ENCODE data around the gene NOS1.

The NOS1 gene

GRCh38 chr12:117359029-117359845 is 2.2 kb downstream of the NOS1 start:
- TF ChIP-seq CTCF (IDR thresholded peaks at IDR 0.05; ENCODE audit: poor library complexity, severe bottlenecking), result no peak
- Histone ChIP-seq H3K27me3 (ENCODE audit: insufficient read depth, poor library complexity, severe bottlenecking) (peaks cover 19% of the 10 kb centered on the region), H3K36me3 (ENCODE audit: low read depth) (no peaks in the 10 kb centered on the region), H3K27ac (ENCODE audit: poor library complexity, severe bottlenecking) (no peak overlapping the region), H3K4me1 (ENCODE audit: insufficient read depth, poor library complexity, severe bottlenecking) (peaks cover 10% of the 10 kb centered on the region), H3K9me3 (ENCODE audit: severe bottlenecking) (no peaks in the 10 kb centered on the region), H3K4me3 (ENCODE audit: severe bottlenecking) (no peak overlapping the region)
- no peak for DNase-seq (ENCODE audit: low spot score)
- ATAC-seq (ENCODE audit: low read depth), result no peak

- H3K9me3 ChIP-seq (ENCODE audit: severe bottlenecking), result no peaks in the 10 kb centered on the region
- H3K27me3 ChIP-seq (ENCODE audit: insufficient read depth, poor library complexity, severe bottlenecking), result peaks cover 9% of the 10 kb centered on the region
- no peak for TF ChIP-seq CTCF (IDR thresholded peaks at IDR 0.05; ENCODE audit: poor library complexity, severe bottlenecking)
- ATAC-seq (ENCODE audit: low read depth), result peak; percentile 92
- H3K4me3 ChIP-seq (ENCODE audit: severe bottlenecking), result no peak overlapping the region
- no peaks in the 10 kb centered on the region for H3K36me3 ChIP-seq (ENCODE audit: low read depth)
- no peak for DNase-seq (ENCODE audit: low spot score)
- H3K4me1 ChIP-seq (ENCODE audit: insufficient read depth, poor library complexity, severe bottlenecking), result peaks cover 10% of the 10 kb centered on the region
- peak overlapping the region; percentile 10 for H3K27ac ChIP-seq (ENCODE audit: poor library complexity, severe bottlenecking)
These were observed 5.4 kb downstream of the NOS1 start for GRCh38 chr12:117356048-117356447.

- no peaks in the 10 kb centered on the region for H3K36me3 ChIP-seq (ENCODE audit: low read depth)
- TF ChIP-seq CTCF (IDR thresholded peaks at IDR 0.05; ENCODE audit: poor library complexity, severe bottlenecking), result no peak
- no peaks in the 10 kb centered on the region for H3K9me3 ChIP-seq (ENCODE audit: severe bottlenecking)
- no peak overlapping the region for H3K27ac ChIP-seq (ENCODE audit: poor library complexity, severe bottlenecking)
- no peak for DNase-seq (ENCODE audit: low spot score)
- H3K4me1 ChIP-seq (ENCODE audit: insufficient read depth, poor library complexity, severe bottlenecking), result peaks cover 19% of the 10 kb centered on the region
- no peak for ATAC-seq (ENCODE audit: low read depth)
- no peaks in the 10 kb centered on the region for H3K27me3 ChIP-seq (ENCODE audit: insufficient read depth, poor library complexity, severe bottlenecking)
- H3K4me3 ChIP-seq (ENCODE audit: severe bottlenecking), result no peak overlapping the region
These were observed 8.5 kb downstream of the NOS1 start for GRCh38 chr12:117352883-117353282.

GRCh38 chr12:117352206-117352605 is 9.2 kb downstream of the NOS1 start:
- Histone ChIP-seq H3K9me3 (ENCODE audit: severe bottlenecking) (no peaks in the 10 kb centered on the region), H3K4me1 (ENCODE audit: insufficient read depth, poor library complexity, severe bottlenecking) (peaks cover 19% of the 10 kb centered on the region), H3K27me3 (ENCODE audit: insufficient read depth, poor library complexity, severe bottlenecking) (no peaks in the 10 kb centered on the region), H3K27ac (ENCODE audit: poor library complexity, severe bottlenecking) (no peak overlapping the region), H3K4me3 (ENCODE audit: severe bottlenecking) (no peak overlapping the region), H3K36me3 (ENCODE audit: low read depth) (no peaks in the 10 kb centered on the region)
- DNase-seq (ENCODE audit: low spot score), result no peak
- no peak for ATAC-seq (ENCODE audit: low read depth)
- no peak for TF ChIP-seq CTCF (IDR thresholded peaks at IDR 0.05; ENCODE audit: poor library complexity, severe bottlenecking)

- ATAC-seq (ENCODE audit: low read depth) (peak; percentile 92), DNase-seq (ENCODE audit: low spot score) (no peak)
- Histone ChIP-seq H3K27ac (ENCODE audit: poor library complexity, severe bottlenecking) (peak overlapping the region; percentile 69), H3K9me3 (ENCODE audit: severe bottlenecking) (no peaks in the 10 kb centered on the region), H3K4me1 (ENCODE audit: insufficient read depth, poor library complexity, severe bottlenecking) (peaks cover 13% of the 10 kb centered on the region), H3K36me3 (ENCODE audit: low read depth) (no peaks in the 10 kb centered on the region), H3K27me3 (ENCODE audit: insufficient read depth, poor library complexity, severe bottlenecking) (no peaks in the 10 kb centered on the region), H3K4me3 (ENCODE audit: severe bottlenecking) (no peak overlapping the region)
- TF ChIP-seq CTCF (IDR thresholded peaks at IDR 0.05; ENCODE audit: poor library complexity, severe bottlenecking), result no peak
These were observed 11.3 kb downstream of the NOS1 start for GRCh38 chr12:117350140-117350539.
